Breast epithelium (tissue), 4 donors: ENCODE data around the gene PPP1R1A. TPM values are rescaled to one million over a fixed set of nuclear protein-coding genes. Genes with fewer than 3 reads are reported as not detected.

Experiments
- DNase-seq, 2 donors: peaks; one replicate each; pipeline ENCODE4 v3.0.0-alpha.2; 2019; ENCODE audit warnings: low spot score in 2 of 2
- H3K27ac ChIP-seq, 2 donors: fragments of 200-600 bp; sonication (generic) in 1 of 2; one replicate each; pipeline ENCODE4 v1.5.1; 2016 to 2019; ENCODE audit warnings: mild to moderate bottlenecking in 1 of 2
- H3K27me3 ChIP-seq, 2 donors: fragments of 200-600 bp; sonication (generic) in 1 of 2; one replicate each; pipeline versions ENCODE4 v1.5.1 to v1.6.0; 2017 to 2019; ENCODE audit warnings: control low read depth in 1 of 2, mild to moderate bottlenecking in 1 of 2
- H3K36me3 ChIP-seq: fragments of 200-600 bp; one replicate; pipeline ENCODE4 v1.5.1; 2019
- H3K4me1 ChIP-seq, 2 donors: fragments of 200-600 bp; sonication (generic); one replicate each; pipeline ENCODE4 v1.5.1; 2016 to 2019; ENCODE audit warnings: control low read depth in 1 of 2
- H3K4me3 ChIP-seq, 3 donors: fragments of 200-600 bp; sonication (generic); 1 replicate in 2 of 3; 2 replicates in 1 of 3; pipeline ENCODE4 v1.5.1; 2016 to 2019; ENCODE audit warnings: mild to moderate bottlenecking in 3 of 3, moderate library complexity in 2 of 3
- H3K9me3 ChIP-seq, 2 donors: fragments of 200-600 bp; sonication (generic) in 1 of 2; one replicate each; pipeline ENCODE4 v1.5.1; 2016 to 2019; ENCODE audit warnings: control low read depth in 1 of 2
- POLR2A ChIP-seq: fragments of 450-650 bp; IDR thresholded peaks from one replicate; pipeline ENCODE4 v1.6.1; 2016; ENCODE audit warnings: antibody characterized with exemption, mild to moderate bottlenecking, moderate library complexity
- POLR2AphosphoS5 ChIP-seq, 3 donors: sonication (generic); formaldehyde crosslinking; IDR thresholded peaks; one replicate each; pipeline ENCODE4 v1.6.1; 2017; ENCODE audit warnings: antibody characterized with exemption in 3 of 3
- intact Hi-C: fragments of 100-400 bp; cut with DNase I; formaldehyde crosslinking; loops from one replicate; pipeline ENCODE4 v1.15.1; 2023; ENCODE audit warnings: low total_unique reads
- total RNA-seq, 3 donors: library from RNA; depleted of rRNA; stranded (reverse); fragments of >200 nt; gene quantifications; one replicate each; pipeline ENCODE4 v1.1.0, GENCODE V29; 2016
- TF ChIP-seq, protein P1 (sequence below), 3 donors: fragments of 450-650 bp; IDR thresholded peaks; one replicate each; pipeline ENCODE4 v1.5.1; 2016 to 2017; ENCODE audit warnings: antibody characterized with exemption in 3 of 3, mild to moderate bottlenecking in 3 of 3, moderate library complexity in 3 of 3

Gene PPP1R1A, protein sequence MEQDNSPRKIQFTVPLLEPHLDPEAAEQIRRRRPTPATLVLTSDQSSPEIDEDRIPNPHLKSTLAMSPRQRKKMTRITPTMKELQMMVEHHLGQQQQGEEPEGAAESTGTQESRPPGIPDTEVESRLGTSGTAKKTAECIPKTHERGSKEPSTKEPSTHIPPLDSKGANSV
- total RNA-seq: 100 to 1,000 TPM in 1 of 3 donors, 10 to 100 TPM in 2; 21.6 to 316 (median 29.7) TPM

DNA sequence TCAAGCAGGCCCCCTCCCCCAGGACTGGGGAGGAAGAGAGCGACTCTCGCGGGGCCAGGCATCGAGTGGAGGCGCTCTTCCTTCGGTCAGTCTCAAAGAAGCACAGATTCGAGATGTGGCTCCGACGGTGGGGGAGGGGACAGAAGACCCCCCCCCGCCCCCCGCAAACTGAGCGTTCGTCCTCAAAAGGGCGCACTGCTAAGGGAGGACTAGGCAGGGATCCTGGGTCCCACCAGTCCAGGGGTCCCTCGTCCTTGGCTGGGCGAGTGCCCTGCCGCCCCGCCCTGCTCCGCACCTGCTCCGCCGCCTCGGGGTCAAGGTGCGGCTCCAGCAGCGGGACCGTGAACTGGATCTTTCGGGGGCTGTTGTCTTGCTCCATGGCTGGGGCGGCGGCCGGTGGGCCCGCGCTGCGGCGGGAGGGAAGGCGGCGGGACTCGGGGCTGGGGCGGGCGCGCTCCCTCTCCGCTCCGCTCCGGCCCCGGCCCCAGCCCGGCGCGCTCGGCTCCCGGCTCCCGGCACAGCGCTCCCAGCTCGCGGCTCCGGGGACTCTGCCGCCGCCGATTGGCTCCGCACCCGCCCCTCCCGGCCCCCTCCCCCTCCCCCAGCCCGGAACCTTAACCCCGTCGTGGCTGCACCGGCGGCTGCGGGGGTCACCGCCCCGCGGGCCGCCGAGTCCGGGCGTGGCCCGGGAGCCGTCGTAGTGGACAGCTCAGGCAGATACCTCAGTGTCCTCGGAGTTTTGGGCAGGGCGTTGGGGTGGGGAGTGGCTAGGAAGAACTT lies at the start of gene PPP1R1A:
Gene PPP1R1A (minus strand): TSS at position 550 of the 780 bp plus-strand sequence. CDS start 171 bp downstream, at position 379.
- no peaks in the 10 kb centered on the region for H3K36me3 ChIP-seq
- H3K27me3 ChIP-seq: no peaks in the 10 kb centered on the region
- no peak for DNase-seq
- intact Hi-C loops: no loop called here
- H3K4me1 ChIP-seq: peaks cover 0 to 4% of the 10 kb centered on the region in 2 donors
- H3K27ac ChIP-seq: no peak within 1 kb of the TSS
- peak within 1 kb of the TSS; percentile 42 to 71 (median 60) for H3K4me3 ChIP-seq
- H3K9me3 ChIP-seq: no peaks in the 10 kb centered on the region
- no peak for TF ChIP-seq POLR2AphosphoS5 (IDR thresholded peaks at IDR 0.05)
- TF ChIP-seq, protein P1, sequence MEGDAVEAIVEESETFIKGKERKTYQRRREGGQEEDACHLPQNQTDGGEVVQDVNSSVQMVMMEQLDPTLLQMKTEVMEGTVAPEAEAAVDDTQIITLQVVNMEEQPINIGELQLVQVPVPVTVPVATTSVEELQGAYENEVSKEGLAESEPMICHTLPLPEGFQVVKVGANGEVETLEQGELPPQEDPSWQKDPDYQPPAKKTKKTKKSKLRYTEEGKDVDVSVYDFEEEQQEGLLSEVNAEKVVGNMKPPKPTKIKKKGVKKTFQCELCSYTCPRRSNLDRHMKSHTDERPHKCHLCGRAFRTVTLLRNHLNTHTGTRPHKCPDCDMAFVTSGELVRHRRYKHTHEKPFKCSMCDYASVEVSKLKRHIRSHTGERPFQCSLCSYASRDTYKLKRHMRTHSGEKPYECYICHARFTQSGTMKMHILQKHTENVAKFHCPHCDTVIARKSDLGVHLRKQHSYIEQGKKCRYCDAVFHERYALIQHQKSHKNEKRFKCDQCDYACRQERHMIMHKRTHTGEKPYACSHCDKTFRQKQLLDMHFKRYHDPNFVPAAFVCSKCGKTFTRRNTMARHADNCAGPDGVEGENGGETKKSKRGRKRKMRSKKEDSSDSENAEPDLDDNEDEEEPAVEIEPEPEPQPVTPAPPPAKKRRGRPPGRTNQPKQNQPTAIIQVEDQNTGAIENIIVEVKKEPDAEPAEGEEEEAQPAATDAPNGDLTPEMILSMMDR (IDR thresholded peaks at IDR 0.05): no peak
- TF ChIP-seq POLR2A: no peak

DNA sequence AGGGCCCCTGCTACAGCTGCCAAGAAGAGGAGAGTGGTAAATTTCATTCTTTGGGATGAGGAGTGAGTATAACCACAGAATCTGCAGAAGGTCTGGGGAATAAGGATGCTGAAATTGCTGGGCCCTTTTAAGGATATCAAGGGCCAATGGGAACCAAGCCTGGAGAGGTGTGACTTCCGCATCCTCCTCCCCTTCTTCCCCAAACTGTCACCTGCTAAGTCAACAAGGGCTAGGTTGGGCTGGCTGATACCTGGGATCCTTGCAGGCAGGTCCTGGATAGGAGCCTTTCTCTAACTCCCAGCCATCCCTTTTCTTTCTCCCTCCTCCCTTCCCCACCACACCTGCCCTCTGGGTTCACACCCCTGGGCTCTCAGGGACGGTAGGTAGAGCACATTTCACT lies 46.3 kb upstream of the PPP1R1A start, which contains the start of gene LACRT:
Gene LACRT (minus strand): TSS at position 101 of the 400 bp plus-strand sequence. CDS start 54 bp downstream, at position 47.
- intact Hi-C loops: no loop called here
- Histone ChIP-seq H3K9me3 (no peaks in the 10 kb centered on the region), H3K36me3 (no peaks in the 10 kb centered on the region), H3K27me3 (no peaks in the 10 kb centered on the region), H3K4me3 (no peak within 1 kb of the TSS), H3K4me1 (no peaks in the 10 kb centered on the region), H3K27ac (no peak within 1 kb of the TSS)
- TF ChIP-seq POLR2A: no peak
- TF ChIP-seq POLR2AphosphoS5 (IDR thresholded peaks at IDR 0.05): no peak
- TF ChIP-seq, protein P1 (IDR thresholded peaks at IDR 0.05): no peak
- no peak for DNase-seq

DNA sequence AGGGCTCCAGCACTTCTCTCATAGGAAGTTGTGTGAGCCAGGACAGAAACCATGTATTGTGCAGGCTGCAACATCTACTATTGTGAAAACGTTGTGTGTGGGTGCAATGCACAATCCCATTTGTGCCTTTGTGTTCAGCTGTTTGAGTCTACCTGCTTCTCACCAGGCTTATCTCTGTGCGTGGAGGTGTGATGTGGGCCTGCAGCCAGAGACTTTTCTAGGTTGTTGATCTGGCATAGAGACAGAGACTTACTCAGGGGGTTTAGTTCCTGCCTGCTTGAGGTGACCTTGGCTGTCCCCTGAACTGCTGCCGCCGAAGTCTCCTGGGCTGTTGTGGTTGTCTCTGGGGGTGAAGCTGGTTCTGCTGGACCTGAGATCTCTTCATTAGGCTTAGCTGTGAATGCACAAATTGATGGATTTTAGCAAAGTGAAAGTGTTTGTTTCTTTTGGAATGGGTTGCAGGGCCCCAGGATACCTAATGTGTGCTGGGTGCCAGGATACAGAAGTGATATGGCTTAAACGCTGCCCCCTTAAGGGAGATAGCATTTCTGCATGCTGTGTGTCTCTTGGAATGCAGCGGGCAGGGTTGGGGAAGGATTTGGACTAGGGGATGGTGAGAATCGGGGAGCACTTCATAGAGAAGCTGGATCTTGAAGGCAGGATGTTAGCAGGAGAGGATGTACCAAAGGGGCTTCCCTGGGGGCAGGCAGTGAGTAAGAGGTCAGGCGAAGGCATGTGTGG lies 43.7 kb upstream of the PPP1R1A start:
- no peak overlapping the region for H3K27ac ChIP-seq
- H3K36me3 ChIP-seq: no peaks in the 10 kb centered on the region
- no peaks in the 10 kb centered on the region for H3K9me3 ChIP-seq
- H3K27me3 ChIP-seq: no peaks in the 10 kb centered on the region
- H3K4me1 ChIP-seq: no peaks in the 10 kb centered on the region
- H3K4me3 ChIP-seq: no peak overlapping the region
- intact Hi-C loops: no loop called here
- TF ChIP-seq, protein P1 (IDR thresholded peaks at IDR 0.05): no peak
- TF ChIP-seq POLR2AphosphoS5 (IDR thresholded peaks at IDR 0.05) (no peak), POLR2A (no peak)
- no peak for DNase-seq

GRCh38 chr12:54631551-54631950 lies 43.1 kb upstream of the PPP1R1A start:
- Histone ChIP-seq H3K27ac (no peak overlapping the region), H3K9me3 (no peaks in the 10 kb centered on the region), H3K4me3 (no peak overlapping the region), H3K4me1 (no peaks in the 10 kb centered on the region), H3K36me3 (no peaks in the 10 kb centered on the region), H3K27me3 (no peaks in the 10 kb centered on the region)
- intact Hi-C loops: no loop called here
- no peak for DNase-seq
- no peak for TF ChIP-seq POLR2A
- TF ChIP-seq, protein P1 (IDR thresholded peaks at IDR 0.05): no peak
- TF ChIP-seq POLR2AphosphoS5 (IDR thresholded peaks at IDR 0.05): no peak
